Measurements from ENCODE around the gene TNFRSF1B.
A peak's percentile ranks its signal among the peaks of the same experiment; 100 is the strongest.

TNFRSF1B gene

DNA sequence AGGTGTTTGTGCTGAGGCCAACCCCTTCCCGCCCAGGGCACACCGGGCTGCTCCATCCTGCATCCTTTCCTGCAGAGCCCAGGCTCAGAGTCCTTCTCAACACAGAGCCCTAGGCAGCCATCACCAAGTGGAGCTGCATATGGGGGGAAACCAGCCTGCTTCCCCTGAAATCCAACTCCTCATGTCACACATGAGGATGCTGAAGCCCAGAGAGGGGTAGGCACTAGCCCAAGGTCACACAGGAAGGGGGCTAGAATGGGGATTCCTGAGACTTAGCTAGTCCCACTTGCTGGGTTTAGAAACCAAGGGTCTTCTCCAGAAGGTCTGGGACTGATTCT lies 5.5 kb upstream of the TNFRSF1B start:
- TF ChIP-seq CTCF (IDR thresholded peaks at IDR 0.05; ENCODE audit: low read depth, low read length): no peak
- DNase-seq (ENCODE audit: extremely low read depth, low read depth): no peak

GRCh38 chr1:12161662-12162458 lies 4.9 kb upstream of the TNFRSF1B start:
- no peak for TF ChIP-seq CTCF (IDR thresholded peaks at IDR 0.05; ENCODE audit: low read depth, low read length)
- DNase-seq (ENCODE audit: extremely low read depth, low read depth): peak; percentile 63

DNA sequence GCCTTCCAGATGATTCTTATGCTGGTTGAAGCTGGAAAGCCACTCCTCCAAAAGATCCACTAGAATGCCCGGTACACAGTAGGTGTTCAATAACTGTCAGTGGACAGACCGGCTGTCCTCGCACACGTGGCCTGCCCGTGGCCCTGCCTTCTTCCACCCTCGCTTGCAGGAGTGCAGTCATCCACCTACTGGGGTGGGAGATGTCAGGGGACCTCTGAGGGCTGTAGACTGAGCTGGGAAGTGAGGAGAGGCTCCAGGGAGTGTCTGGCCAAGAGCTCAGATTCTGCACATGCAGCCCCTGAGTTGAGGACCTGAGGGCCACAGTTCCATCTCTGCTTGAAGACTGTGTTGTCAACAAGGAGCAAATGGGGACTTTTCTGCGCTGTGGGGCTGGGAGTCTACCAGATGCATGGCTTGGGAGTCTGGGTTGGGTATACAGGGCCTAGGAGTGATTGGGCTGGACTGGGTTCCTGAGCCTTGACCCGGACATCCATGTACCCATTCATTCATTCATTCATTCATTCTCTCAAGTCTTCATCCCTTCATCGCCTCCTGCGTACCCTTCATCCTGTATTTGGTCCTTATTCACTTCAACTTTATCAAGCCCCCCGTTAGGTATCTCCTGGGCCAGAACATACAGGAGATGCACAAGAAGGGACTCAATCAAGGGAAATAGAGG lies 4.2 kb upstream of the TNFRSF1B start:
- DNase-seq (ENCODE audit: extremely low read depth, low read depth): no peak
- no peak for TF ChIP-seq CTCF (IDR thresholded peaks at IDR 0.05; ENCODE audit: low read depth, low read length)

- no peak for TF ChIP-seq CTCF (IDR thresholded peaks at IDR 0.05; ENCODE audit: low read depth, low read length)
These were observed 3.6 kb upstream of the TNFRSF1B start for GRCh38 chr1:12163210-12163609.

DNA sequence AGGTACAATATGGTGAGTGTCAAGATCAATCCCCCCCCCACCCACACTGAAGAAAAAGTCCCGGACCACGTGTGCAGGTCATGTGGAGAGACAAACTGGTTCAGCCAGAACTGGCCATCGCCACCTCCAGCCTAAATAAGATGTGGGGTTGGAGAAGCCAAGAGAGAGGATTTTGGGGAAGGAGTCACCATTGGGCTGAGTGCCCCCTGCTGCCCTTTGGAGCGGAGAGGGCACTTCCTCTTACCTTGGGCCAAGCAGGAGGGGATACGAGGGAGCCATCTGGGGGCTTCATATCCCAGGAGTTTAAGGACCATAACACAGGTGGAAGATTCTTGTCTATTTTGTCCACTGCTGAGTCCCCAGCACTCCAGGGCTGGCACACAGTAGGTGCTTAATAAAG lies 2.6 kb upstream of the TNFRSF1B start:
- no peak for DNase-seq (ENCODE audit: extremely low read depth, low read depth)
- no peak for TF ChIP-seq CTCF (IDR thresholded peaks at IDR 0.05; ENCODE audit: low read depth, low read length)

More at GRCh38 chr1:12163210-12163609, 3.6 kb upstream of the TNFRSF1B start:
- DNase-seq (ENCODE audit: extremely low read depth, low read depth): no peak

GRCh38 chr1:12165342-12165741 lies 1.4 kb upstream of the TNFRSF1B start:
- TF ChIP-seq CTCF (IDR thresholded peaks at IDR 0.05; ENCODE audit: low read depth, low read length): no peak
- DNase-seq (ENCODE audit: extremely low read depth, low read depth): no peak
